ENCODE results near the gene WFS1.

Gene WFS1

DNA sequence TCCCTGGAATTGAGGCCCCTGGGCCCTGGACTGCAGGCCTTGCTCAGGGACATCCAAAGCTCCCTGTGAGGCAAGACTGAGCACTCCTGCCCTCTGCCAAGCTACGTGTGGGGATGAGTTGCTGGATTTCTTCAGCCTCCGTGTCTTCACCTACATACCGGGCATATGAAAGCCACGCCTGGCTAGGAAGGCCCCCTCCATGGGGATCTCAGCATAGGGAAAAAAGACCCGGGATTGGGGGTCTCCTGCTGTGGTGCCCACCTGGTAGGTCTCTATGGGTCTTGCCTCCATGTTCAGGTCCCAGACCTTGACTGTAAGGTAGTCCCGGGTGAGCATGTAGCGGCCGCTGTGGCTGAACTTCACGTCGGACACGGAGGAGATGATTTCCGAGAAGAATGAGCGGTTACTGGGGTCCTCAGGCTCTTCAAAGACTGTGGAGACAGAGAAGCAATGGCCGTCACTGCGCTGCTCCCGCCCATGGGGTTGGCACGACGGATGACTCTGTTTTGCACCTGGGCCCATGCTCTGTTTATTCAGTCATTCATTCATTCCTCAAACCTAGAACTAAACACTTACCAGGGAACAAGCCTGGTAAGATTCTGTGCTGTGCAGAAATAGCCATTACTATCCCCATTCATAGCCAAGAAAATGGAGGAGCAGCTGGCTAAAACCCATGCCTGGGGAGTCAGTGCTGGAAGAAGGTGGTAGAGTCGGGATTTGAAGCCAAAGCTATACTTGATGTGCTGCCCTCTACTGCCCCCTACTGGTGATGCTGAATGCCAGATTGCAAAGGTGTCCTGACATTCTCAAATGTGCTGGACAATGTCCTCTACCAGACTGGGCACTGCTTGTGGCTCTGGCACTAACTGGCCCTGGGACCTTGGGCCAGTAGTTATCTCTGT is 63.9 kb downstream of the WFS1 start:
- Histone ChIP-seq H3K27ac (no peak overlapping the region), H3K4me3 (no peak overlapping the region)

DNA sequence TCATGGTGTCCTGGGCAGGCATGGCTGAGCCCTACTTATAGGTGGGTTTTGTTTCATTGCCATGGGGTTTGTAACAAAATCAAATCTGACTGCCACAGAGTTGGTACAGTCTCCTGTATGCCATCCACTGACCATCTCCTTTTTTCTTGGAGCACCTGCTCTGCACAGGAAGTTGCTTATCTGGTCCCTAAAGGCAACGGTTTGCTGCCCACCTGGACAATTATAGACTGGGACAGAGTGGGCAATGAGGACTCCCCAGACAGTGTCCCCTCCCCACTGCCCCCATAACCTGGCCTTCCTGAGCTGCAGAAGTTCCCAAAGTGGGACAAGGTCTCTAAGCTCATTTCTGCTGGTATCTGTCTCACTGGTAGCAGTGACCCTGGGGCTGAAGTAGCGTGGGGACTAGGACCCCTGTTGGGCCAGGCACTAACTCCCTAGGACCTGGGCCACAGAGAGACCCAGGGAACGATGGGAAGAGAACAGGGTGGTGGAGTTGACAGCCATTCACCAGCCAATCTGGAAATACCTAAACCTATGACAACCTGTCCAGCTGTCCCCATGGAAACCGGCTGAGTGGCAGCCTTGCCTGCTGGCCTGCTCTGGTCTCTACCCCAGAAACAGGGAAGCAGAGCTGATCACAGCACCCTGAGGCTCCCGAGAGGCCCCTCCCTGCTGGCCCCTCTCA is 64.7 kb downstream of the WFS1 start:
- Histone ChIP-seq H3K27ac (no peak overlapping the region), H3K4me3 (no peak overlapping the region)

- H3K27ac ChIP-seq, result no peak overlapping the region
- H3K4me3 ChIP-seq, result no peak overlapping the region
Measured at GRCh38 chr4:6335040-6335590, 65.5 kb downstream of the WFS1 start.

DNA sequence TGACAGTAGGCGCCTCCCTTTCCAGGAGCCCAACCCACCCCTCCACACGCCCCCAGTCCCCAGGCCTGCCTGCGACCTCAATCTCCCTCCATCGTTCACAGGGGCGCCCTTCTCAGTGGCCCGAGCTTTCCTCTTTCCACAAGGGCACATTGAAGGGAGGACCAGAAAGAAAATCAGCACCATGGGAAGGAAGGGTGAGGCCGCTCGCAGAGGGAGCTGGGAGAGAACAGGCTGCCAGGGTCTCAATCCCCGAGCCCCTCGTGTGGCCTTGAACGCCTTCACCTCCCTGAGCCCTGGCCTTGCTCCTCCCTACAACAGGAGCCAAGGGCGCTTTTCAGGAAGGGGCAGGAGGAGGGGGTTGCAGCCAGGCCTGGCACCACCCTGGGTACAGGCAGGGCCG is 66.5 kb downstream of the WFS1 start:
- Histone ChIP-seq H3K27ac (no peak overlapping the region), H3K4me3 (no peak overlapping the region)

DNA sequence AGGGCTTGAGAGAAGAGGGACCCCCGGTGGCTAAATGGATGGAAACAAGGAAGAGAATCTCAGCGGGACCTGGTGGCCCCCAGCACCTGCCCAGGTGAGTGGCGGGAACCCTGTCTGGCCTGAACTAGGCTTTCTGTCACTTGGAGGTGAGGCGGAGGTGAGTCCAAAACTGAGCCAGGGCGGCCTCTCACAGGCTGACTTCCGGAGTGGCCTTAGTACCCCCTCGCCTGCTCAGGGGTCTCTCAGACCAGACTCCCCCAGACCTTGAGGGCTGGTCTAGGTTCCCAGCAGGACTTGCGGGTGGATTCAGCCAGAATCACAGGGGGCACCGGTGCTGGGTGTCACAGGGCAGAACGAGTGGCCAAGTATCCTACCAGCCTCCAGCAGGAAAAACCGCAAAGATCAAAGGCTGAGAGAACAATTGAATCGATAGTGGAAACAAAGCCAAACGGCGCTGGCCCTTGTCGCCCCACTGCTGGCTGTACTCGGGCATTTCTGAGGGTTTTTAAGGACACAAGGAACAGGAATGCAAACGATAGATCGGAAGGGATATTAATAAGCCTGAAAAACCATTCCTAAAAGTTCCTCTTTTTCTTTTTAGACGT is 67.8 kb downstream of the WFS1 start:
- no peak overlapping the region for H3K4me3 ChIP-seq
- H3K27ac ChIP-seq, result no peak overlapping the region

- Histone ChIP-seq H3K4me3 (no peak overlapping the region), H3K27ac (no peak overlapping the region)
Measured at GRCh38 chr4:6338175-6338950, 68.7 kb downstream of the WFS1 start.

GRCh38 chr4:6338951-6339817 is 69.5 kb downstream of the WFS1 start:
- Histone ChIP-seq H3K4me3 (no peak overlapping the region), H3K27ac (no peak overlapping the region)

DNA sequence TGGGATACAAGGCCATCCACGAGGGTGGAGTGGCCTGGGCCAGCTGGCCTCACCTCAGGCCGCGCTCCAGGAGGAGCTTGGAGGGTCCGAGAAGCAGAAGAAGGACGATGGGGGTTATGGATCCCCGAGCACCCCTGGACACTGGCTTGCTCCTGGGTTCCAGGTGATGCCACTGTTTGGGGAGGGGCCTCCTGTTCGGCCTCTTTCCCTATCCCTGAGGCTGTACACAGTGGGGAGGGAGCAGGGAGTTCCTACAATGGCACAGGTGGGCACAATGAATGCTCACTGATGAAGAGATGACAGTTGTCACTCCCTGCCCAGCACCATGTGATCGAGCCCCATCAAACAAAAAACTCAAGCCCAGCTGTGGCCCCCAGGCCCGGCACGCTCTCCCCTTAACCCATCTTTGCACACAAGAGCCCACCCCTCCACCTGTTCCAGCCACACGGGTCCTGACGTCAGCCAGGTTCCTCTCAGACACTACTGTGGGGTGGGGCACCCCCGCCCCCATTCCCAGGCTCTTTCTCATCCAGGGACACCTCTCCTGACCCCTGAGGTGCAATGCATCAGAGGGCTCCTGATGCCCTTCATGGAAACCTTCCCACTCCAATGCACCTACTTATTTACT is 70.3 kb downstream of the WFS1 start:
- no peak overlapping the region for H3K27ac ChIP-seq
- no peak overlapping the region for H3K4me3 ChIP-seq

GRCh38 chr4:6340446-6341015 is 70.9 kb downstream of the WFS1 start:
- Histone ChIP-seq H3K27ac (no peak overlapping the region), H3K4me3 (no peak overlapping the region)

DNA sequence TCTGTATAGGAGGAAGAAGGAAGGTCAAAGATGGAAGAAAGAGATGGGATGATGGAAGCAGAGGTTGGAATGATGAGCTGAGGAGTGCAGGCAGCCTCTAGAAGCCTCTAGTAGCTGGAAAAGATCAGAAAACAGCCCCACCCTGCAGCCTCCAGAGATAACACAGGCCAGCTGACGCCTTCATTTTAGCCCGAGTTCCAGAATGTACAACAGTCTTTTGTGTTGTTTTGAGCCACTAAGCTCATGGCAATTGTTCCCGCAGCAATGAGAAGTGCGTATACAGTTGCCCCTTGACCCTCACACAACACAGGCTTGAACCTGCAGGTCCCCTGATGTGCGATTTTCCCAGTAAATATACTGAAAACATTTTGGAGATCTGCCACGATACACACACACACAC is 72.0 kb downstream of the WFS1 start:
- no peak overlapping the region for H3K4me3 ChIP-seq
- H3K27ac ChIP-seq, result no peak overlapping the region

DNA sequence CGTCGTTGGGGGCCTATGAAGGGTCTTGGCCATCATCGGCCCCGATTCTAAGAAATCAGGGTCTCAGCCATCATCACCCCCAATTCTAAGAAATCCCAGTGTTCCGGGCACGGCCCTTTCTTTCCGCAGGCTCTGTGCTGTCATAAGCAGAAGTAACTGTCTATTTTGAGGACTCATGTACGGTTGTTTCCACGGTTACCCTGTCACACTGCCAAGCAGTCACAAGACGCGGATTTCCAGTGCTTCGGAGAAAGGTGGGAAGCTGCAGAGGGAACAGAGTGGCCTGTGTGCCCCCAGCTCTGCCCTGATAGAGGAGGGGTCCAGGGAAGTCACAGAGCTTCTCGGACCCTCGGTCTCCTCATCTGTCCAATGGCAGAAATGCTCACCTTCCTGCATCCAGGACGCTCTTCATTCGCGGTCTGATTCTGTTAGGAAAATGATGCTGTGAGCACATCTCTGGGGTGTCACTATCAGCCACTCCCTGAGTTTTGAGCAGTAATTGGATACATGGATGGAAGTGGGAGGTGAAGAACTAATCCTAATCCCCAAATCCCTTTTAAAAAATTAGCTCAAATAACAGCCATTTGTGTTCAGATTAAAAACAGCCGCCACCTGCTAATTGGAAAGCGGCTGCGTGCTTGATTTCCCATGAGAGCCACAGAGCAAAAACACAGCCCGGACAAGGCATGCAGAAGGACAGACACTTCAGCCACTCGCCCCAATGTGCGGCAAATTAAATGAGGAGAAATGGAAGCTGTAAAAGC is 73.1 kb downstream of the WFS1 start:
- Histone ChIP-seq H3K4me3 (no peak overlapping the region), H3K27ac (no peak overlapping the region)

GRCh38 chr4:6343939-6344408 is 74.3 kb downstream of the WFS1 start:
- H3K27ac ChIP-seq, result peak overlapping the region in 1 of 21 experiments; percentile 29
- H3K4me3 ChIP-seq, result no peak overlapping the region

DNA sequence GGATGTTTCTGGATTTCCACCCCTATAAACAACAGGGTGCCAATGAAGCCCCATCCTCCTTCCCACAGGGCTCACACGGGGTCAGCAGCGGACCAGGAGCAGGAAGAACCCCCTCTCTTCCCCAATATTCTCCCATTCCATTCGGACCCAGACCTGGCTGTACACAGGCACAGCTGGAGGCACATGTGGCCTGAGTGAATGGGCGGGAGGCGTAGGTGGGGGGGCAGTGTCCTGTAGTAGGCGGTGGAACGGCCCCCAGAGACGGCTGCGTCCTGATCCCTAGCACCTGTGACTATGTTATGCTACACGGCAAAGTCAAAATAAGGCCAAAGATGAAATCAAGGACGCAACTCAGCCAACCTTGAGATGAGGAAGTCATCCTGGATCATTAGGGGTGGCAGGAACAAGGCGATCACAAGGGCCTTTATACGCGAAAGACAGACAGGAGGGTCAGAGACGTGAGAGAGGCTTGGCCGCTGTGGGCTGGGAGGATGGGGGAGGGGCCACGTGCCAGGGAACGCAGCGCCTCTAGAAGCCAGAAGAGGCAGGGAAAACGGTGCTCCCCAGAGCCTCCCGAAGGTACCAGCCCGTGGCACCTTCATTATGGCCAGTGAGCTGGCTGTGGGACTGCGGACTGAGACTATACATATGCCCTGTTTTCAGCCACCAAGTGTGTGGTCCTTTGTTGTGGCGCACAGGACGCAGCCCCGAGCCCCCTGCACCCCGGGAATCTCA is 75.6 kb downstream of the WFS1 start:
- Histone ChIP-seq H3K4me3 (no peak overlapping the region), H3K27ac (no peak overlapping the region)

DNA sequence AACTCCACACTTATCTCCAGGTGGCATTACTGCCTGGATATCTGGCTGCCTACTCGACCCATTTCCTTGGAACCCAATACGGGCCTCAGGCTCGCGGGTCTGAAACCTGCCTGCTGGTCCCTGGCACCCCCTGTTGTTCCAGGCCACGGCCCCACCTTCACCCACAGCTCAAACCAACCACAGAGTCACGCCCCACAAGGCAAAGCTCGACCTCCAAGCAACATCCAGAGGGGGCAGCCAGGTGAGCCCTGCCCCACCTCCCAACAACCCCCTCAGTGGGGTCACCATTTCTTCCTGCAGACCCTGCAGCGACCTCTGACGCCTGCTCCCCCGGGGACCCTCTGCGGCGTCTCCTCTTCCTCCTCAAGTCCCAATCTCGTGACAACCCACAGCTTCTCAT is 76.2 kb downstream of the WFS1 start:
- Histone ChIP-seq H3K27ac (no peak overlapping the region), H3K4me3 (no peak overlapping the region)

DNA sequence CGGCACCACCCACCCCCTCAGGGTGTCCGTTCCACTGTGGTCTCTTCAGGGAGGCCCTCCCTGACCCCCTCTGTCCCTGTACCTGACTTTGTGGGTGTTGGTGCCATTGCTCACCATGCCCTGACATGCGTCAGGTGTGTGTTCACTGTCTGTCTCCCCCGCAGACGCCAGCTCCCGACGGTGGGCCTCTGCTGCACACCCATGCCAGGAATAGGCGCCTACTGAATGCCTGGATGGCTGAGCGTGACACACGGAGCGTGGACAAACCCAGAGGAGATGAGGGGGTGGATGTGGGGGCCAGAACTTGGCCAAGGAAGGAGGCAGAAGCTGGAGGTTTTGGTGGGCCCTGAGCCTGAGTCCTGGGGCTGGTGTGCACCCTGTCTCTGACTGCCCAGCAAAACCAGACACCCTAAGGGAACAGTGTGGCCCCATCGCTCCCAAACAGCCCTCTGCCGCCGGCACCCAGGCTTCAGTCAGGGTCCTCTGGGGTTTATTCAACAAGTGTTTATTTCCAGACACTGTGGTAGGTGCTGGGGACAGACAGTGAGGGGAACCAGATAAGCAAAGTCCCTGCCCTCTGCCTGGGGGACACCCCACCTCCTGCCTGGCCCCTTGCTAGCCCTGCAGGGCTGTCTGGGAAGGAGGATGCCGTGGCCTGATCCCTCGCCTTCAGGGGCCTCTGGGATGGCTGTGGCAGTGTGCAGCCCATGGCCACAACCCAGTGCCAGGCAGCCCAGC is 76.9 kb downstream of the WFS1 start:
- no peak overlapping the region for H3K27ac ChIP-seq
- no peak overlapping the region for H3K4me3 ChIP-seq

- H3K27ac ChIP-seq, result no peak overlapping the region
- H3K4me3 ChIP-seq, result no peak overlapping the region
Measured at GRCh38 chr4:6347511-6348045, 77.9 kb downstream of the WFS1 start.
